GM18858 (cell line): ENCODE measurements around the gene TSPAN9.

ENCODE experiments used
- ATAC-seq: cut with Tn5 transposase; IDR thresholded peaks from one replicate; pipeline ENCODE4 v1.9.1; 2021; ENCODE audit not compliant: unreplicated experiment

The TSPAN9 gene

DNA sequence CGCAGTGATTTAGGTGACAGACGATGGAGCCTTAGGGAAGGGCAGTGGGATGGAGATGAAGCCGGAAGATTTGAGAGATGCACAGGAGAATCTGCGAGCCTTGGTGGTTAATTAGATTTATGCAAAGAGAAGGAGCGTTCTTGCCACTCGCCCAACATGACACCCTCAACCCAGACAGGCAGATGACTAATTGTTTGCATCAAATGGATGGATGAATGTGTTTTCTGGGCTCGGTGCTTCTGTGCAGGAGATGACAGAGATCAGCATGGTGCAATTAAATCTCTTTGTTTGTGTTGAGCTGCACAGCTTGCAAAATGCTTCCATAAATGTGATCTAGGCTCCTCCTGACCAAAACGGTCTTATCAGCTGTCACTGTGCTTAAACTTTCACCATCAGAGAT is 211.5 kb downstream of the TSPAN9 start:
- ATAC-seq: no peak

DNA sequence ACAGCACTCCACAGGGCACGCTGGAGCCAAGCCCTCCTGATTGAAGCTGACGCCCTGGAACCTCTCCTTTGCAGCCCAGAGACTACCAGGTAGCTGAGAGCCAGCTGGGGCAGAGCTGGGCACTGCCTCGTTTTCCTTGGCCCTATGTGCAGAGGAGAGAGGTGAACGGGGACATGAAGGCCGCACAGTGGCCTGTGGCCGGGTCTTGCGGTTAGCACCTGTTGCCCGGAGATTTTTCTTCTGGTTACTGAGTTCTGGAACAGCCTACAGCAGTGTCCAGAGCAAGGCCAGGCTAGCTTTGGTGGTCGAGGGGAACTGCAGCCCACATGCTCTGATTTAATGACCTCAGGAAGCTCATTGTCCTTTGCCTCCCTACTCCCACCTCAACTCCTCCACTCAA is 212.5 kb downstream of the TSPAN9 start:
- no peak for ATAC-seq

DNA sequence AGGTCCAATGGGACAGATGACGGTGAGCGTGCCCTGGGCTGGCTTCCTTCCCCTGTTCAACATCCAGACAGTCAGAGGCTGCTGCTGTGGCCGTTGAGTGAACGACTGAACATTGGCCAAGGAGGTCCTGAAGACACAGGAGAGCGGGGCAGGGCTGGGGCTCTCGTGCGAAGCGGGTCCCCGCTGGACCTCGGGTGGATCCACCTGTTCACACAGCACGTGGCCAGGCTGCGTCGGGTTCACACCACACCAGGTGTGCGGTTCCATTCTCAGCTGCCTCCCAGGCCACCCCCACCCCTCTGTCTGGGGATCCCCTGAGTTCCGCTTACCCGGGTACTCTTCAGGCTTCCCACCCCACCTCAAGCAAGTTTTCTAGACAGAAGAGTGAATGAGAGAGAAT is 214.8 kb downstream of the TSPAN9 start:
- no peak for ATAC-seq

DNA sequence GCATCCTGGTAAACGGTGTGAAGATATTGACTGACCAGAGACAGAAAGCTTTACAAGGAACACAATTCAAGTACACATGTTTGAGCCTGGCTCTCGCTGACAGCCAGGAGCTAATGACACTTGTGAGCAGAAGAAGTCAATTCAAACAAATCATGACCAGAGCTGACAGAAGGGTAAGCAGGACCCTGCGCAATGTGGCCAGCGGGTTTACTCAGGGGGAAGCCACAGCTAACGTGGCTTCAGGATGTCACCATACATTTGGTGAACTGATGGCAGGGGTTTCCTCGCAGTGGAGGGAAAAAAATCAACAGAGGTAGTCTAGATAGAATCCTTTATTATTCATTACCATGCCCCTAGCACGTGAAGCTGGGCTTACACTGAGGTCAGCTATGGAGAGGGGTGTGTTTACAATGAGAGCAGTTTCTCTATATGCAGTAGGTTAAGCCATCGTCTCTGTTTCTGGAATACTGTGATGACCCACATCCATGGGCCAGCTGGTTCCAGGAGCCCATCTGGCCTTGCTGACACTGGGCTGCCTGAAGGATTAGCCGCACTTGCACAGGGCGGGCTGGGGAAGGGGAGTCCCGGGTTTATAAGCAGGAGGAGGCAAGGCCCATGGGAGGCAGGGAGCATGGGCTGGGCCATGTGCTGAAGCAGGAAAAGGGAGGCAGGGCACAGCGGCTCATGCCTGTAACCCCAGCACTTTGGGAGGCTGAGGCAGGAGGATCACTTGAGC is 215.7 kb downstream of the TSPAN9 start:
- no peak for ATAC-seq

- ATAC-seq: no peak
These were observed 216.4 kb downstream of the TSPAN9 start for GRCh38 chr12:3293446-3294161.

DNA sequence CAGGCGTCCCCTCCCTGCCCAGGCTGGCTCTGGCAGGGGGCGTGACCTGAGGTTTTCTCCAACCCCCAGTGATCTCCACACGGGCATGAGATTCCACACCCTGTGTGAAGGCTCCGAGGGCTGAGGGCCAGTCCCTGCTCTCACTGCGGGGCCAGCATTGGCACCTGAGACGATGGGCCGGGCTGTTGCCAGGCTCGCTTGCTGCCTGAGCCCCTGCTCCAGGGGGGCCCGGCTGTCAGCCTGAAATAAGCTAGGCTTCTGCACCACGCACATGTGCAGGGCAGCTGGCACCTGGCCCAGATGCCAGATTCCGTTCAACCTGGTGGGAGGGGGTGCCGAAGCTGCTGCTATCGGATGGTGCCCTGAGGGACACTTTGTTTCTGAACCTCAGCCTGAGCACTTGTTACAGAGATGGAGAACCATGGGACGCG is 217.3 kb downstream of the TSPAN9 start:
- ATAC-seq: no peak

DNA sequence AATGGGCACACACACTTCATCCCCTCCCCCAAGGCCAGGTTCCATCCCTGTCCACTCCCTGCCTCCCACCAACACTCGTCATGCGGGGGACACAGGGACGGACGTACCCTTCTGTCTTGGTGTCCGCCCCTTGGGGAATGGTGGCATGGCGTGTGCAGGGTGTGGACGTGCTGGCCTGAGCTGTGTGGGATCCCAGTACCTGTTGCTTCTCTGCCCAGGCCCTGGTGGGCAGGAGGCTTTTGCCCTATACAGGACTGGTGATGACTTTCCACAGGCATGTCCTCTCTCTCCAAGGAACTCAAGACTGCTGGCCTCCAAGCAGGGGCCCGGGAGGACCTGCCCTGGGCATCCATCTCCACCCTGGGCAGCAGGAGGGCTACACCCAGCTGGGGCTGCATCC is 218.0 kb downstream of the TSPAN9 start:
- no peak for ATAC-seq

DNA sequence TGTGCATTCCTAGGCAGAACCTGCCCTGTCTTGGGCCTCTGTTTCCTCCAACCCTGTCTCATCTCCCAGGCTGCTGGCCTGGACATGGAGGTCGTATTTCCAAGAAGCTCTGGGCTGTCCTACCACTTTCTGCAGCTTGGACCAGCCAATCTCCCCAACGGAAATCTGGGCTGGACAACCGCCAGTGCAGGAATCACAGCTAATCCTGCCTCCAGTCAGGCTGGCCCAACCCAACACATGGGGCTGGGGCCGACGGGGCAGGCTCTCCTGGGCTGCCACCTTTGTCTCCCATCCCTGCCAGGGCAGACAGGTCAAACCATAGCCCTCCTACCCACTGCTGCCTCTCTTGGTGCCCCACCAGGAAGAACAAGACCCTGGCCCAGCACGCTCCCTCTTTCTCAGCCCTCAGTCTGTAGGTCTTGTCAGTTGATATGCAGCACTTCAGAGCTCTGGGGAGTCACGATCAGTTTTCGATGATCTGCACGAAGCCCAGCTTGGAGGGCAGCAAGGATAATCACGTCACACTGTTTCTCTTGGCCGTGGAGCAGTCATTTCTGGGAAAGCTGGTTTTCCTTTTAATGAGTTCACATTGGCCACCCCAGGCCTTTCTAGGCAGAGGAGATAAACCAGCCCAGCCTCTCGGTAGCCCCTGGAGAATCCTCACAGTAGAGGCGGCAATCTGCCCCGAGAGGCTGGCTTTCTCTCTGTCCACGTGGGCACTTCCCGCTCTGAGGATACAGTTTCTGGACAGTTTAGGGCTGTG is 218.6 kb downstream of the TSPAN9 start:
- ATAC-seq: no peak

DNA sequence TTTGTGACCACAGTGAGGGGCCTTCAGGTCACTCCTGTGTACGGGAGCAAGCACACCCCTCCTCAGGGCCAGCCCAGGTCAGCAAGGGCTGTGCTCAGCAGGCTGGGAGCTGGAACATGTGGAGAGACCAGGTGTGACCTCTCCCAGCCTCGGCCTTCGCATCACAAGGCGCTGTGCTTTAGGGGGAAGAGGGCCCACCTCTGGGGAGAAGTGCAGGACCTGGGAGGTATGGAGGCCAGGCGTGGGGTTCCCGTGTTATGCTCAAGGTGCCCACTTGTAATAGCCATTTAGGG is 219.2 kb downstream of the TSPAN9 start:
- ATAC-seq: no peak

DNA sequence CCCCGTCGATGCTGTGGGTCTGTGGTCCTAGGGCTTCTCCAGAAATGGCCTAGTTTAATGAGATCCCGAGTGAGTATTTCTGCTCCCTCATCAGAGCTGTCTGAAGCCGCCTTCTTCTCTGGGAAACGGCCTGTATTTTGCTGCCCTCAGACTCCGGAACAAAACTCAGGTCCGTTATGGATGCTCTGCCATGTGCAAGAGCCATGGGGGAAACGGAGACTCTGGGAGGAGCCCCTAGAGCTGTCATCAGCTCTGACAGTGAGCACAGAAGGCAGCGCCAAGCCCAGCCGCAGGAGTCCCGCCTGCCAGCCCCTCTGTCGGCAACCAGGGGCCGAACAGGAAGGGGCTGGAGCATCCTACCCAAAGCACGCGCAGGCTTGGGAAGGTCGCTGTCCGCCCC is 221.4 kb downstream of the TSPAN9 start:
- ATAC-seq: no peak

DNA sequence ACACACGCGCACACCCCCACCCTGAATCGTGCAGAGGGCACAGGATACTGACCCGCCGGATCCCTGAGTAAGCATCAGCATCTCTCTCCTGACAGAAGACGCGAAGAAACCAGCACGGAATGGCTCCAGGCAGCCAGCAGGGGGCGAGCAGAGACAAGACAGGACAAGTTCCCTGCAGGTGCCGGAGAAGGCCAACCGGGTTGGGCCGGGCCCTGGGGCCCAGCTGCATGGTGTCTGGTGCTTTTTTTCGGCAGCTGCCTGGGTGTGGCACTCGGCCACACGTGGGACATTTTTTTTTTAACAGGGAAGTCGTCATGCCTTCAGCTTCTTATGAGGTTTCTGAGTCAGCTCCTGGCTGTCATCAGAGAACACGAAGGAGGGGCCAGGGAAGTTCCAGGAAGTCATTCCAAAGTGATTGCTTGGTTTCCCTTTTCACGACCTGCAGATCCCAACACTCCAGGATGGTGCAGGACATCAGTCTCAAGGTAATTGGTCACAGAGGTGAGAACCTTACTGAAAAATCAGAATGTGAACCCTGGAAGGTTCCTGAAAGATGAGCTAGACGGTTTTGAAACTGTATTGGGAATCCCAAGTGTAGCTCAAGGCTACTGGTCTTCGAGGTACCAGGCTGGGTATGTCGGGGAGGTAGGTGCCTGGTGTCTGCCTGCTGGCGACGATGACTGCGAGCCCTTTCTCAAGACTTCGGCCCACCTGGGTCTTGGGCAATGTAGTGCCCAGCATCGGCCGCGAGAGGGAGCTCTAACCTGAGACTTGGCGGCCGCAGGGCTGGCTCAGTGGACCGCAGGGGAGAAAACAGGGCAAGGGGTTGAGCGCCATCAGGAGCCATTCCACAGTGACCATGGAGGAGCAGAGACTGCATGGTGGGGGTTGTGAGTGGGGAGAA is 223.0 kb downstream of the TSPAN9 start:
- peak; percentile 68 for ATAC-seq

DNA sequence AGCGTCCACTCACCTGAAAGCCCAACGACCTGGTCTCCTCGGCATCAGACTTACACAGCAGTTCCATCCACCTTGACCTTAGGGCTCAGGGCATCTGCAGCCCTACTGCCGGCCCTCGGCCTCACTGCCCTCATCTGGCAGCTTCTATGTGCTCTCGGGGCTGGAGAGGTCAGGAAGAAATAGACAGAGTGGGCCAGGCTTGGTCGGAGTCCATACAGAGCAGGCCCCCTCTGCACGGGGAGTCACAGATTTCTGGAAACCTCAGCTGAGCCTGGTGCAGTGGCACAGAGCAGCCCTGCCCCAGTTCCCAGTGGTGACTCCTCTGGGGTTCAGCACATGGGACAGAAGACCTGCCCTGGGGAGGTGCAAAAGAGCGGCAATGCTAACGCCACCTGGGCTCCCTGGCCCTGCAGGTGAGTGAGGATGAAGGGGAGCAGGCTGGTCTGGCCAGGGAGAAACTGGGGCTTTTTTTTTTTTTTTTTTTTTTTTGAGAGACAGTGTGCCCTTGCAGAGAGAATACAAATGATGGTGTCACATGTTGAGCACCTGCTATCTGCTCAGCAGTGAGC is 223.7 kb downstream of the TSPAN9 start:
- ATAC-seq: no peak

GRCh38 chr12:3302401-3303041 is 225.3 kb downstream of the TSPAN9 start:
- no peak for ATAC-seq

GRCh38 chr12:3303410-3304136 is 226.4 kb downstream of the TSPAN9 start:
- ATAC-seq: no peak

- no peak for ATAC-seq
These were observed 227.4 kb downstream of the TSPAN9 start for GRCh38 chr12:3304436-3305165.

- no peak for ATAC-seq
These were observed 228.3 kb downstream of the TSPAN9 start for GRCh38 chr12:3305464-3305863.

- no peak for ATAC-seq
These were observed 228.9 kb downstream of the TSPAN9 start for GRCh38 chr12:3305904-3306619.

DNA sequence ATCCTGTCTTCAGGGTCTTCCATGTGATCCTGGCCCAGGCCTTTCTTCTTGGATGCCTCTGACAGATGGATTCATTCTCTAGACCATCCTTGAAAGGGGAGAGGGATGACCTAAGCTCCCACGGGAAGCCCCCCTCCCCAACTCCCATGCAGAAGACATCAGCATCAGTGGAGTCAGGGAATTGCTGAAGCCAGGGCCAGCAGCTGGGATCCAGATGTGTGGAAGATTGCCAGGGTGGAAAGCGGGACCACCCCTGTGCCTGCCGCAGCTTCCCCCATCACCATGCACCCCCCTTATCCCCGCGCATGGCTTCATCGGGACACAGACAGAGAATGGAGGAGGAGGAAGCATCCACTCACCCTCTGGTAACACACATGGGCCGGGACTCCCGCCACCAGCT is 230.2 kb downstream of the TSPAN9 start:
- no peak for ATAC-seq
